HG03108 (cell line): ENCODE measurements around the gene NPPB.

Source experiments
- ATAC-seq: cut with Tn5 transposase; IDR thresholded peaks from one replicate; pipeline ENCODE4 v1.9.1; 2021; ENCODE audit warnings: moderate library complexity; ENCODE audit not compliant: unreplicated experiment

NPPB gene

DNA sequence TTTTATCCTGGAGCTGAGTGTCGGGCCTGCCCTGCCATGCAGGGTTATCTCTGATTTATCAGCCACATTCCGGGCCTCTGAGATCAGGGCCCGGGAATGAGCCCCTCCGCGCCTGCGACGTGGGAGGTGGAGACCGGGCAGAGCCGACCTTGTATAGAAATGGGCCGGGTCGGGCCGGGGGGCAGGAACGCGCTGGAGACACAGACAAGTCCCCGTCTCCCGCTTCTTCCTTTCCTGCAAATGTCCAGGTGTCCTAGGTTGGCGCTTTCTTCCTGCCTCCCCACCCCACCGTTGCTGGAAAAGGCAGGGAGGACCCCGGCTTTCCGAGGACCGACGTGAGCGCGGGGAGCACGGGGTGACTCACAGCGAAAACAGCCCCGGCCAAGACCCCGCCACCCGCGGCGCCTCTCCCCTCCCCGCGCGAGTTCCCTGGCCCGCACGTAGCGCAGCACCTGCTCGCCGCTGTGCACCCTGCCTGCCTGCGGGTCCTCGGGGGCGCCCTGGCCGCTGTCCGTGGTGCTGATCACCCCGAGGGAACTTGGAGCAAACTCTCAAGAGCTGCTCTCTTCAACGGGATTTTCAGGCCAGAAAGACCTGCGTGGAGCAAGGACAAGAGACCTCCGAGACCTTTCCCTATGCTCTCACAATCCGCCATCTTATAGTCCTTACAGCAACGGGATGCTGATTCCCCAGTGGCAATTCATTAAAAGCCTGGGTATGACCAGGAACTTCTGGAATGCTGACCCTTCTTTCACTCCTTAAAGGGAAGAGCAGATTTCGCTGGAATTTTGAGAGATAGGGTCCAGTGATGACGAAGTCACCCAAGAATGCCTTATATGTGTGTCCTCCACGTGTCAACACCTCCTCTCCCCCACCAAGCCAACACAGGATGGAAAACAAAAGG lies 475 bp upstream of the NPPB start:
- no peak for ATAC-seq

DNA sequence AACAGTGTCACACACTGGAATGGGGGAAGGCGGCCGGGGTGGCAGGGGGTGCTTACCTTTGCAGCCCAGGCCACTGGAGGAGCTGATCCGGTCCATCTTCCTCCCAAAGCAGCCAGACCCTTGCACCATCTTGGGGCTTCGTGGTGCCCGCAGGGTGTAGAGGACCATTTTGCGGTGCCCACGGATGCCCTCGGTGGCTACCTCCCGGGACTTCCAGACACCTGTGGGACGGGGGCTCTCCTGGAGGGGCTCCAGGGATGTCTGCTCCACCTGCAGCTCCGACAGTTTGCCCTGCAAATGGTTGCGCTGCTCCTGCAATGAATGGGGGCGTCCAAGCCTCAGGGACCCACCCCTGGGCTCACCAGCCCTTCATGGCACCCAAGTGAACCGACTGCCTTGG lies 587 bp downstream of the NPPB start:
- no peak for ATAC-seq

DNA sequence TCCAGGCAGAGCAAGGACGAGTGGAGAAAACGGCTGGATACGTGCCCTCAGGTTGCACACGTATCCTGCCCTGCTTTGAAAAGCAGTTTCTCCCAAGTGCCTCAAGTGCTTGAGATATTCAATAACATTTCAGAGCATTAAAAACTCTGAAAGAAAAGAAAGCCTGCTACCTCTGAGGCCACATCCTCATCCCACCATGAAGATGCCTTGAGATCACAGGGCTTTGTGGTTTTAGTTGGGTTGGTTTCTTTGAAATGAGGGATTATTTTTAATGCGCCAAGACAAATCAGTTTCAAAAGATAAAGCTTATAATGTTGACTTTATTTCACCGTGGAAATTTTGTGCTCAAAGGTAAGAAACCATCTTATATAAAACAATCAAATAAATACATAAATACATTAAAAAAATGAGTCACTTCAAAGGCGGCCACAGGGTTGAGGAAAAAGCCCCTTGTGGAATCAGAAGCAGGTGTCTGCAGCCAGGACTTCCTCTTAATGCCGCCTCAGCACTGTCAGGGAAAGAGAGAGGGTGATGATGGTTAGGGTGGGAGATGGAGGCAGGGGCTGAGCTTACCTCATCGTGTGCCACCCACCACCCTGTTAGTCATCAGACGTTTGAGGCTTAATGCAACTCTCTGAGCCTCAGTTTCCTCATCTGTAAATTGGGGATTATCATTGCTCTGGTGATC lies 1.4 kb downstream of the NPPB start:
- no peak for ATAC-seq

DNA sequence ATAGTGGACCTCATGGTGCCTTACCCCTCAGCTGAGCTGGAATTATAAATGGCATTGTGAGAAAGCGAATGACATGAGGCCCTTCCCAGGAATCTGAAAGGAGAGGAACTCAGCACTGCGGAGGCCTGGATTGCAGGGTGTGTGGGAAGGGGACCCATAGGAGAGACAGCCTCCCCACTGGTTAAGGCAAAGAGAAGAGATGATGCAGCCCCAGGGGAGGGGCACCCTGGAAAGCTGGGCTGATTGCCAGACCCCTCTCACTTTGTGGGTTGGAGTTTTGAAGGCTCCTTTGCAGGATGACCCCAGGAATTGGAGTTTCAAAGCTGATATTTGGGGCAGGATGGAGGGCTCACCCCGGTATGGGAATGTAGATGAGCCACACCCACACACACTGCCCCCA lies 2.0 kb downstream of the NPPB start:
- ATAC-seq, result no peak

DNA sequence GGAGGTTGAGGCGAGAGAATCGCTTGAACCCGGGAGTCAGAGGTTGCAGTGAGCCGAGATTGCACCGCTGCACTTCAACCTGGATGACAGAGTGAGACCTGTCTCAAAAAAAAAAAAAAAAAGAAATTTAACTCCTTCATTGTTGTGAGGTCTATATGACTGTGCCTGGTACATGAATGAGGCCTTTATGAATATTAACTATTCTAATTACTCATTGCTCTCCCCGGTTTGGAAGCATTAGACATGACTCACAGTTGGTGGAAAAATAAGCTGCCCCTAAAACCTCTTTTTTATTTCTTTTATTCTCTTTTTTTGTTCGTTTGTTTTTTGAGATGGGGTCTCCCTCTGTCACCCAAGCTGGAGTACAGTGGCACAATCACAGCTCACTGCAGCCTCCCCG lies 3.3 kb downstream of the NPPB start:
- no peak for ATAC-seq

DNA sequence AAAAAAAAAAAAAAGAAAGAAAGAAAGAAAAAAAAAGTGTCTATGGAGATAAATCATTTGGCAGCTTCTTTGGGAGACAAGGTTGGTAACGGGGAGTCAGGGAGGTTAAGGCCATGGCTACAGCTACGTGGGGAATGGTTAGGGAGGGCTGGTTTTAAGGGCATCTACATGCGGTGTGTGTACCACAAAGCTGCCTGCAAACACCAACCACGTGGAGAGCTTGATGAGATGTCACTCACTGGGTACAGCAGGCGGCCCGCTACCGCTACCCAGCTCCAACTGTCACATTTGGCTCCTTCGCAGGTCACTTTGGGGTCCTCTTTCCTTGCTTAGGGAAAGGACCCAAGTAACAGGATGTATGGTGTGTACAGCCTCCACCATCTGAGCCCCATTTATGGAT lies 4.2 kb downstream of the NPPB start:
- ATAC-seq, result no peak

DNA sequence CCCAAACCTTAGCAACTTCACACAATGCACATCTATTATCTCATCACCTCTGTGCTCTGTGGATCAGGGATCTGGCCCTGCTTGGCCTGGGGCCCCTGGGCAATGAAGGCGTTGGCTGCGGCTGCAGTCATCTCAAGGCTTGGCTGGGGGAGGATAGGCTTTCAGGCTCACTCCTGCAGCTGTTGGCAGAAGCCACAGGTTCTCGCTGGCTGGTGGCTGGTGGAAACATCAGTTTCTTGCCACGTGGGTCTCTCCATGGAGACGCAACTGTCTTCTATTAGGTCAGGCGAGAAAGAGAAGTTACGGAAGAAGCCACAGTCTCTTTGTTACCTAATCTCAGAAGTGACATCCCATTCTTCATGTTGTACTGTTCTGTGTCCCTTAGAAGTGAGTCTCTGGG lies 7.6 kb downstream of the NPPB start:
- no peak for ATAC-seq

DNA sequence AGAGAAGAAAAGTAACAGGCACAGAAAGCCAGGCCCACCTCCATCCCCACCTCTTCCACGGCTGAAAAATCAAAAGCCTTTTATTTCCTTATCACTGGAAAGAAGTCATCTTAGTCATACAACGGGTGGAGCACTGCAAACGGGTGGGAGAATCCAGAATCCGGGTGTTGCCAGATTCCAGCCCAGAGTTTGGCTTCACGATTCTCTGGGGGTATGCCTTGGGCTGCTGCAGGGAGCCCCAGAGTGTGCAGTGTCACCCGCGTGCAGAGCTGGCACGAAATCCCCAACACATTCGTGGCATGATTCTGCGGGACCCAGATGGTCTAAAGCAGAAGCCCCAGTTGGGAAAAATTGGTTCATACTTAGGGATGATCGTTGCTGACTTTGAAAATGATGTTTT lies 8.6 kb downstream of the NPPB start:
- ATAC-seq, result no peak

DNA sequence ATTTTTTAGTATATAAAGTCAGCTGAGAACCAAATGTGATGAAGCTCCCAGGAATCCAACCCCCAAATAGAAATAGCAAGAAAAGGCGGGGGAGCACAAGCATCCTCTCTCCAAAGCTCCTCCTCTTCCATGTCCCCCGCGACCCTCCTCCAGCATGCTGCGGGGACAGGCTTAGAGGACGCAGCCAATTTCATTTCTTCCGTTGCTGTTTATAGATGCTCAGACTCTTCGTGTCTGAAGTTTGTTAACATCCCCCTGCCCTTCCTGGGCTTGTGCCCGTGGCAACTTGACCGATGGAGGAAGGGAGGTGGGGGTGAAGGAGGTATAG lies 10.4 kb downstream of the NPPB start:
- no peak for ATAC-seq

DNA sequence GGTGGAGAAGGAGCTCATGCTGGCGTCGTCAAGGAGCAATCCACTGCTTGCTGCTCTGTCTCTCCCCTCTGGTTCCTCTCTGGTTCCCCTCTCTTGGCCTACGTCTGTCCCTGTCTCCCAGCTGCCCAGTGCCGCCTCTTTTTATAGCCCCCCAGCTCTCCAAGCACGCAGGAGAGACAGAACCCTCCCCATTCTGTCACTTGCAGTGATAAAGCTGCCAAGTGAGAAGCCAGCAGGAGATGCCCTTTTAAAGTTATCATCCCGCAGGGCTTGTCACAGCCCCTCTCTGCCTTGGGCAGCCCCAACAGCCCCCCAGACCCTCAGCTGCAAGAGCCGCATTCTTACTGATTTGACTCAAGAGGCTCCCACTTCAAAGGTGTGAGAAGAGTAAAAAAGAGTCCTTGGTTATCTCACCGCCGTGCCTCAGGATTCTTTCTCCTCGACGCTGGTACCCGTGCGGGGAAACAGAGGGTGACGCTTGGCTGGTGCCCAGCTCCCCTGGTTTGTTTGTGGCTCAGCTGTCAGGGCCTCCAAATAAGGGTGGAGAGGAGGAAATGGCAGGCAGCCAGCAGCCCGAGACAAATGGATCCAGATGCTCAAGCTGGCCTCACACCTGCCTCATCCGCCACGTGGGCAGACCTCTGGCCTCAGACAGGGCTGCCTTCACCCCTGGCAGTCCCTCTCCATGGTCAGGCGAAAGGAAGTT lies 10.9 kb downstream of the NPPB start, which contains the start of gene NPPA:
Gene NPPA, minus strand, starts transcription at position 117 of the 706 bp plus-strand sequence. Its CDS starts 99 bp downstream, at position 18.
- no peak for ATAC-seq

DNA sequence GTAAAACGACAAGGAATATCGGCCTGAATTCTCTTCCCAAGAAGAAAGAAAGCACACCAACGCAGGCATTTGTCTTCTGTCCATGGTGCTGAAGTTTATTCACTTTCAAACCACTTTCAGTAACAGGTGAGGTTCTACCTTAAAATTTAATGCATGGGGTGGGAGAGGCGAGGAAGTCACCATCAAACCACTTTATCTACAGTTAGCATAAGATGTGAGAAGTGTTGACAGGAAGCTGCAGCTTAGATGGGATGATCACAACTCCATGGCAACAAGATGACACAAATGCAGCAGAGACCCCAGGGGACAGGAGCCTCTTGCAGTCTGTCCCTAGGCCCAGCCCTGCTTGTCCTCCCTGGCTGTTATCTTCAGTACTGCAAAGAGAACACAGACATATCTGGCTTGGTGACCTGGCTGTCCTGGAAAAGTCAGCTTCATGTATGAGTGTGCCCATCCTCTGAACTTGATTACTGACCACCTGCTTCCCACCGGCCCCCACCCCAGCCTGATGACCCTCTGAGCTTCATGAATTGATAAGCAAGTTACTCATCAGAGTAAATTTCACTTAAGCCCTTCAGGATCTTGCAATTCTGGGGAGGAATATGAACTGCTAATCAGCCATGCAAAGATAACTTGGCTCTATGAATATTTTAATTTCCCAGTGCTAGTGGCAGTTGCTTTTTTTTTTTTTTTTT lies 13.0 kb downstream of the NPPB start:
- no peak for ATAC-seq

DNA sequence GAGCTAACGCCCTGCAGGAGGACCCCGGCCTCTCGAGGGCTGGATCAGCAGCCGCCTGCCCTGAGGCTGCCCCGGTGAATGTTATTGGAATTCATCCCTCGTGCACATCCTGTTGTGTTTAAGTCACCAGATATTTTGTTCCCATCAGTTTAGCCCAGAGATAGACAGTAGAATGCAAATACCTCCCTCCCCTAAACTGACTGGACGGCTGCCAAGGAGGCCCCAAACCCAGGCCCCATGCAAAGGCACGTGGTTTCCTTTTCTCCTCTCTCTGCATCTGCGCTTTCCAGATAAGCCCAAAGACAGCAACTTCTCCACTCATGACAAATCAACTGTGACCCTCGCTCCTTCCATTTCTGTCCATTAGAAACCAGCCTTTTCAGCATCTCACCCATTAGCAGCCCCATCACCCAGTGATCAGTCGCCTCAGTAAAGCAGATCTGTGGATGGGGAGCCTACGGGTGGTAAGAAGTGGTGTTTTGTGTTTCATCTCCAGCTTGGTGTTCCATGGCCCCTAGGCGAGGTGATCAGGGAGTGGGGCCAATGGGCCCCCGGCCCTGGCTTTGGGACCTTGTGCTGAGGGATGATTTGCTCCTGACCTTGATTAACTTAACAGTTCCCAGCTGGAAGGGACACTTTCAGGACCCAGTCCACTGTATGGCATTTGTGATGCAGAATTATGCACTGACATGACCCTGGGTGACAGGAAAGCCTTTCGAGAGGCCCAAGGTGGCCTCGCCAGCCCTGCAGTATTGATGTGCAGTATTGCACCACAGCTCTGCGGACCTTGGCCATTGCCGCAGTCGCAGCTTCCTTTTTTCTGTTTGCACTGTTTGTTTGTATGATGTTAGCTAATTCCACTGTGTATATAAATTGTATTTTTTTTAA lies 16.3 kb downstream of the NPPB start:
- ATAC-seq, result no peak

DNA sequence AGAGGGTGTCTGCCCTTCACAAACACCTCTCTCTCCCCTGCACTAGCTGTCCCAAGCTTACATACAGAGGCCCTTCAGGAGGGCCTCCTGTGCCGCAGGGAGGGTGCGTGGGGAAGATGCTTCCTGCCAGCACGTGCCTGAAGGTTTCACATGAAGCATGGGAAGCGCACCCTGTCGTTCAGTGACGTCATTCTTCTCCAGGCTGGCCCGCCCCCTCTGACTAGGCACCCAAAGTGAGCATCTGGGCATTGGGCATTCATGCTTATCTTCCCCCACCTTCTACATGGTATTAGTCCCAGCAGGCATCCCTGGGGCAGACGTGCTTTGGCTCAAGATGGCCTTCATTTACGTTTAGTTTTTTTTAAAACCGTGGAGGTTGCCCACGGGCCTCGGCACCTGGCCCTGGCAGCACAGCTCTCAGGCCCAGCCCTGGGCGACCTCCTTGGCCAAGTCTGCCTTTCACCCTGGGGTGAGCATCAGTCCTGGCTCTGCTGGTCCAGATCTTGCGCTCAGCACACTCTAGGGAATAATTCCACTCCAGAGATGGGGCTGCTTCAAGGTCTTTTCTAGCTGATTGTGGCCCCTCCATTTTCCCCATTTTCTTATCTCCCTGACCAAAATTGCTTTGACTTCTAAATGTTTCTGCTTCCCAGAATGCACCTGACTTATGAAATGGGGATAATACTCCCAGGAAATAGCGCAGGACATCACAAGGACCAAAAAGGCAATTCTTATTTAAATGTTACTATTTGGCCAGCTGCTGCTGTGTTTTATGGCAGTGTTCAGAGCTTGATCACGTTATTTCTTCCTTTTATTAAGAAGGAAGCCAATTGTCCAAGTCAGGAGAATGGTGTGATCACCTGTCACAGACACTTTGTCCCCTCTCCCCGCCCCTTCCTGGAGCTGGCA lies 17.2 kb downstream of the NPPB start:
- no peak for ATAC-seq

DNA sequence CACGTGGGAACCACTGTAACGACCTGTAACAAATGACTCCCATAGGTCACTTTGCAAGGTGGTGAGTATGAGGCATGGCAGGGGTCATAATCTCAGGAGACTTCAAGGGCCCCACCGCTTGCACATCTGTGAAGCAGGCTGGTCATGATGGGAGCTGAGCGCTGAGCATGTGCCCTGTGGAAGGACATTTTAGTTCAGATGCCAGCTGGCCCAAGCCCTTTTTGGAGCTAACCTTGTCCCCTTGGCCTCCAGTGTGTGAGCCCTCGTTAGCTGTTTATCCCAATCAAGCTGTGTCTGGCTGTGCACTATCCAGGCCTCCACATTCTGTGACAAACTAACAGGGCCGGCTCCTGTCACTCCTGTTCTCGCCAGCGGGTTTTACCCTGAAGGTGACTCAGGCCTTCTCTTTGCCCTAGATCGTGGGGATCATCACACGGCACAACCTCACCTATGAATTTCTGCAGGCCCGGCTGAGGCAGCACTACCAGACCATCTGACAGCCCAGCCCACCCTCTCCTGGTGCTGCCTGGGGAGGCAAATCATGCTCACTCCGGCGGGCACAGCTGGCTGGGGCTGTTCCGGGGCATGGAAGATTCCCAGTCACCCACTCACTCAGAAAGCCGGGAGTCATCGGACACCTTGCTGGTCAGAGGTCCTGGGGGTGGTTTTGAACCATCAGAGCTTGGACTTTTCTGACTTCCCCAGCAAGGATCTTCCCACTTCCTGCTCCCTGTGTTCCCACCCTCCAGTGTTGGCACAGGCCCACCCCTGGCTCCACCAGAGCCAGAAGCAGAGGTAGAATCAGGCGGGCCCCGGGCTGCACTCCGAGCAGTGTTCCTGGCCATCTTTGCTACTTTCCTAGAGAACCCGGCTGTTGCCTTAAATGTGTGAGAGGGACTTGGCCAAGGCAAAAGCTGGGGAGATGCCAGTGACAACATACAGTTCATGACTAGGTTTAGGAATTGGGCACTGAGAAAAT lies 18.7 kb downstream of the NPPB start:
- no peak for ATAC-seq

DNA sequence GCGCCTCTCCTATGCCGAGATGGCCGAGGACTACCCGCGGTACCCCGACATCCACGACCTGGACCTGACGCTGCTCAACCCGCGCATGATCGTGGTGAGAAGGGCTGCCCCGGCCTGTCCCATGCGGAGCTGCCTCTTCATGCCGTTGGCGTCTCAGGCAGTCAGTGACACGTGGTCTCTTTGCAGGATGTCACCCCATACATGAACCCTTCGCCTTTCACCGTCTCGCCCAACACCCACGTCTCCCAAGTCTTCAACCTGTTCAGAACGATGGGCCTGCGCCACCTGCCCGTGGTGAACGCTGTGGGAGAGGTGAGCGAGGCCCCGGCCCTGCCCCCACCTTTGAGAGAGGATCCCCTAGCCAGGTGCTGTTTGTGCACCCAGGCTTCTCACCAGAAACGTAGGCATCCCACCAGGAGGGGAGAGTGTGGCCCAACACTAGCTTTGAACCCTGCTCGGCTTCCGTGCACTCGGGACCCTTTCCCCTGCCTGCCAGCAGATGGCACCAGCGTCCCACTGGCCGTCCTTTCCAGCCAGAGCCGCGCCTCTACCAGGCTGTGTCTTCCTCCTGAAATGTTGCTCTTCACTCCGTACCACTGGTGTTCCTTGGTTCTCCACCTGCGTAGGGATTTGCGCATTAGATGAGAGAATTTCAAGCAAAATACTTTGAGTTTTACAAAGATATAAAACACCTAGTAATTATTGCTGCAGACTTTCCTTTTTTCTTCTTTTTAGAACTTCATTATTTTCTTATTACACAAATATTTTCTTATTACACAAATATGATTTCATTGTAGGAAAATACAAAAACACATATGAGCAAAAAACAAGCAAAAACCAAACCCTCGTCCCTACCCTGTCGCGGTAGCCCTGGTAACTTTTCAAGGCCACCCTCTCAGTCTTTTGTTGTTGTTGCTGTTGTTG lies 20.1 kb downstream of the NPPB start:
- no peak for ATAC-seq

DNA sequence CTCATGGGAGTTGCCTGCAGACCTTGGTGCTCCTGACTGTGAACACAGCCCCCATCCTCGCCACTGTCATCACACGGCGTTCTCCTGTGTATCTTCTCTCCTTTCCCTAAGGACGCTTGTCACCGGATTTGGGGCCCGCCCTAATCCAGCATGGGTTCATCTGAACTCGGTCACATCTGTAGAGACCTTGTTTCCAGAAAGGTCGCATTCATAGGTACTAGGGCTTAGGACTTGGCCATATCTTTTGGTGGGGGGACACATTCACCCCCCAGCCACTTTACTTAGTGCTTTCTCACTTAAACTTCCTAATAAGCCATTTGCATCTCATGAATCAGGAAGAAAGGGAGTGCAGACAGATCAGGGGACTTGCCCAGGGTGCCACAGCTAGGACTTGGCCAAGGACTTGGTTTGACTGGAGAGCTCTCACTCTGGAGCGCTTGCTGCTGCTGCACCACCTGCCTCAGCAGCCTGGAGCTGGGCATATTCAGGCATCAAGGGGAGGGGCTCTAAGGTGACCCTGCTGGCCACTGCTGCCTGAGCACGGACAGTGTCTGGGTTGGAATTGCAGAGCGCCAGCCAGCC lies 20.9 kb downstream of the NPPB start:
- no peak for ATAC-seq
